Liver (tissue), 9 donors: ENCODE measurements around the gene CDH4. TPM values are rescaled to one million over a fixed set of nuclear protein-coding genes. Genes with fewer than 3 reads are reported as not detected.

Experiments used
- DNase-seq: peaks from one replicate; pipeline ENCODE4 v3.0.0-alpha.2; 2017; ENCODE audit warnings: low spot score
- H3K27ac ChIP-seq, 2 donors: one replicate each; pipeline ENCODE4 v1.7.0; 2013; ENCODE audit warnings: inconsistent platforms in 2 of 2, low read length in 2 of 2, control low read depth in 1 of 2, low read depth in 1 of 2, mild to moderate bottlenecking in 1 of 2
- H3K27me3 ChIP-seq, 4 donors: one replicate each; pipeline versions ENCODE4 v1.6.1 to v1.7.0; 2013; ENCODE audit warnings: low read length in 3 of 4, inconsistent platforms in 1 of 4, mild to moderate bottlenecking in 1 of 4, moderate library complexity in 1 of 4; ENCODE audit not compliant: control insufficient read depth in 4 of 4, insufficient read depth in 4 of 4
- H3K36me3 ChIP-seq, 4 donors: one replicate each; pipeline versions ENCODE4 v1.6.1 to v1.7.0; 2013; ENCODE audit warnings: low read length in 3 of 4, mild to moderate bottlenecking in 3 of 4, low read depth in 1 of 4, moderate library complexity in 1 of 4; ENCODE audit not compliant: control insufficient read depth in 4 of 4, insufficient read depth in 3 of 4
- H3K4me1 ChIP-seq, 4 donors: one replicate each; pipeline versions ENCODE4 v1.6.1 to v1.7.0; 2013; ENCODE audit warnings: low read length in 3 of 4, mild to moderate bottlenecking in 3 of 4, moderate library complexity in 1 of 4; ENCODE audit not compliant: control insufficient read depth in 4 of 4, insufficient read depth in 4 of 4
- H3K4me3 ChIP-seq, 3 donors: one replicate each; pipeline versions ENCODE4 v1.6.1 to v1.7.0; 2013; ENCODE audit warnings: low read length in 3 of 3, control low read depth in 1 of 3, low read depth in 1 of 3, mild to moderate bottlenecking in 1 of 3
- H3K9ac ChIP-seq, 2 donors: one replicate each; pipeline ENCODE4 v1.7.0; 2013; ENCODE audit warnings: low read length in 2 of 2, mild to moderate bottlenecking in 2 of 2, moderate library complexity in 2 of 2, control low read depth in 1 of 2, low read depth in 1 of 2
- H3K9me3 ChIP-seq, 4 donors: one replicate each; pipeline versions ENCODE4 v1.6.1 to v1.7.0; 2013; ENCODE audit warnings: low read length in 3 of 4; ENCODE audit not compliant: control insufficient read depth in 4 of 4
- EGR1 ChIP-seq, 2 donors: IDR thresholded peaks; 2 replicates each; pipeline ENCODE4 v1.6.1; 2016 to 2018; ENCODE audit warnings: antibody characterized with exemption in 2 of 2, low read depth in 2 of 2
- FOXA2 ChIP-seq: IDR thresholded peaks from 2 replicates; pipeline ENCODE4 v1.6.1; 2016; ENCODE audit warnings: antibody characterized with exemption
- HNF4A ChIP-seq, 2 donors: conservative IDR thresholded peaks; 2 replicates each; pipeline ENCODE4 v1.6.1; 2016; ENCODE audit warnings: antibody characterized with exemption in 2 of 2, mild to moderate bottlenecking in 2 of 2
- NR2F2 ChIP-seq: IDR thresholded peaks from 2 replicates; pipeline ENCODE4 v1.6.1; 2016; ENCODE audit warnings: antibody characterized with exemption
- RAD21 ChIP-seq, 2 donors: IDR thresholded peaks; 2 replicates each; pipeline ENCODE4 v1.6.1; 2016; ENCODE audit warnings: antibody characterized with exemption in 2 of 2, mild to moderate bottlenecking in 2 of 2
- TAF1 ChIP-seq: conservative IDR thresholded peaks from 2 replicates; pipeline ENCODE4 v1.6.1; 2016; ENCODE audit warnings: antibody characterized with exemption, mild to moderate bottlenecking
- YY1 ChIP-seq: IDR thresholded peaks from 2 replicates; pipeline ENCODE4 v1.6.1; 2016; ENCODE audit warnings: antibody characterized with exemption, mild to moderate bottlenecking
- WGBS: extraction: QIAGEN DNeasy Blood & Tissue Kit; methylation state at CpG from one replicate; pipeline ENCODE4 v1.1.7; 2013; 5-methylcytosine and 5-hydroxymethylcytosine counted together
- polyA plus RNA-seq, 2 donors: library from polyadenylated mRNA; stranded (reverse) in 1 of 2; unstranded in 1 of 2; fragments of 200-250 nt in 1 of 2; fragments of >200 nt in 1 of 2; fragmentation: Nextera tagmentation in 1 of 2; extraction: Ambion mirVana in 1 of 2; gene quantifications; one replicate each; pipeline versions ENCODE4 v1.2.1 to v1.2.3, GENCODE V29; 2013 to 2015
- total RNA-seq, 2 donors: library from RNA; depleted of rRNA; stranded (reverse); fragments of >200 nt; gene quantifications; one replicate each; pipeline ENCODE4 v1.2.3, GENCODE V29; 2014
- TF ChIP-seq, protein P1 (sequence below): IDR thresholded peaks from 2 replicates; pipeline ENCODE4 v1.6.1; 2016; ENCODE audit warnings: antibody characterized with exemption
- TF ChIP-seq, protein P2 (sequence below): IDR thresholded peaks from 2 replicates; pipeline ENCODE4 v1.6.1; 2016; ENCODE audit warnings: antibody characterized with exemption
- TF ChIP-seq, protein P3 (sequence below): IDR thresholded peaks from 2 replicates; pipeline ENCODE4 v1.6.1; 2016; ENCODE audit warnings: antibody characterized with exemption, mild to moderate bottlenecking
- TF ChIP-seq, protein P4 (sequence below): fragments of 150-350 bp; IDR thresholded peaks from 2 replicates; pipeline ENCODE4 v1.5.1; 2017; ENCODE audit warnings: improper control_type of control experiment, low read depth, low read length; ENCODE audit not compliant: missing input control
- TF ChIP-seq, protein P5 (sequence below): IDR thresholded peaks from 2 replicates; pipeline ENCODE4 v1.6.1; 2016; ENCODE audit warnings: antibody characterized with exemption
- donor health status: healthy.
- donor health status: healthy.
- donor health status: healthy.
- donor health status: healthy.
- donor health status: healthy.

Gene CDH4
- total and polyA plus RNA-seq, 4 donors, result 0.03 to 0.25 (median 0.19) TPM; not detected in 1

DNA sequence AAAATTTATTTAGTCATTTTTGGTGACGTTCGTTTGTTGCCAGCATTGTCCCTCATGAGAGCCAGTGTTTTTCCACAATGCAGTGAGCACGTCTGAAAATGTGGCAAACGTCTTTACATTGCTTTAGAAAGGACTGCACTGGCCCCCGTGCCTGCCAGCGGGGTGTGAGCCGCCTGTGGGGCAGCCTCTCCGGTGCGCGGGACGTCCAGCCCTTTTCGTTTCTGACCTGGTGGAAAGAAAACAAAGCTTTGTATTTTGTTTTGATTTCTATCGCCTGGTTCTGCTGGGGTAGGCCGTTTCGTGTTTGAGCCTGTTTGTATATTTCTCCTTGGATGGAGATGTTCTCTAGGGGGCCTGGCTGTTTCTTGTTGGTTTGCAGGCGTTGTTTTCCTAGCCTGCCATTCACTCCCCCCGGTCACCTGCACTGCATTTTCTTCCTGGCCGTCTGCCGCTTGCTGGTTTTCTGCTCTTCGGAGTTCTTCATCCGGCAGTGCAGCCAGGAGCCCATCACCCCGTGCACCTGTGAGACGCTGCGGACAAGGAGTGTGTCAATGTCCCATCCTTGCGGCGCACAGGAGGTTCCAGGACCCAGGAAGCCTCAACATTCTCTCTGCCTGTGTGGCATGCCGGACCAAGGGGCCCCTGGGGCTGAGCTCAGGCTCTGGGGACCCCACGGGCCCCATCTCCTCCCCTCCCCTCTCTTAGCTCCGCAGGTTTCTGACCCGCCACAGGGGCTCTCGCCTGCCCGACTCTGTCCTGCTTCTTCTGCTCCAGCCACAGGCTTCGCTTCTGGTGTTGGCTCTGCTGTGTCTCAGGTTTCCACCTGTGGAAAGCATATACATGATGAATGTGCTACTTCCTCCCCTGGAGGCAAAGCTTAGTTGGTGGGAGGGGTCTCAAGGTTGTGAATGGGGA, 100.5 kb downstream of the CDH4 start:
- Histone ChIP-seq H3K36me3 (no peaks in the 10 kb centered on the region), H3K27ac (no peak overlapping the region), H3K9me3 (no peaks in the 10 kb centered on the region), H3K27me3 (no peaks in the 10 kb centered on the region), H3K4me1 (no peaks in the 10 kb centered on the region), H3K4me3 (no peak overlapping the region), H3K9ac (no peak overlapping the region)
- TF ChIP-seq, protein P1, sequence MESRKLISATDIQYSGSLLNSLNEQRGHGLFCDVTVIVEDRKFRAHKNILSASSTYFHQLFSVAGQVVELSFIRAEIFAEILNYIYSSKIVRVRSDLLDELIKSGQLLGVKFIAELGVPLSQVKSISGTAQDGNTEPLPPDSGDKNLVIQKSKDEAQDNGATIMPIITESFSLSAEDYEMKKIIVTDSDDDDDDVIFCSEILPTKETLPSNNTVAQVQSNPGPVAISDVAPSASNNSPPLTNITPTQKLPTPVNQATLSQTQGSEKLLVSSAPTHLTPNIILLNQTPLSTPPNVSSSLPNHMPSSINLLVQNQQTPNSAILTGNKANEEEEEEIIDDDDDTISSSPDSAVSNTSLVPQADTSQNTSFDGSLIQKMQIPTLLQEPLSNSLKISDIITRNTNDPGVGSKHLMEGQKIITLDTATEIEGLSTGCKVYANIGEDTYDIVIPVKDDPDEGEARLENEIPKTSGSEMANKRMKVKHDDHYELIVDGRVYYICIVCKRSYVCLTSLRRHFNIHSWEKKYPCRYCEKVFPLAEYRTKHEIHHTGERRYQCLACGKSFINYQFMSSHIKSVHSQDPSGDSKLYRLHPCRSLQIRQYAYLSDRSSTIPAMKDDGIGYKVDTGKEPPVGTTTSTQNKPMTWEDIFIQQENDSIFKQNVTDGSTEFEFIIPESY, result no peak
- no peak for TF ChIP-seq HNF4A (conservative IDR thresholded peaks at IDR 0.05)
- TF ChIP-seq, protein P2, sequence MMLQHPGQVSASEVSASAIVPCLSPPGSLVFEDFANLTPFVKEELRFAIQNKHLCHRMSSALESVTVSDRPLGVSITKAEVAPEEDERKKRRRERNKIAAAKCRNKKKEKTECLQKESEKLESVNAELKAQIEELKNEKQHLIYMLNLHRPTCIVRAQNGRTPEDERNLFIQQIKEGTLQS, result no peak
- no peak for TF ChIP-seq TAF1
- TF ChIP-seq EGR1 (IDR thresholded peaks at IDR 0.05; ENCODE audit: low read depth in 2 of 2), result no peak
- no peak for TF ChIP-seq FOXA2
- TF ChIP-seq, protein P3, sequence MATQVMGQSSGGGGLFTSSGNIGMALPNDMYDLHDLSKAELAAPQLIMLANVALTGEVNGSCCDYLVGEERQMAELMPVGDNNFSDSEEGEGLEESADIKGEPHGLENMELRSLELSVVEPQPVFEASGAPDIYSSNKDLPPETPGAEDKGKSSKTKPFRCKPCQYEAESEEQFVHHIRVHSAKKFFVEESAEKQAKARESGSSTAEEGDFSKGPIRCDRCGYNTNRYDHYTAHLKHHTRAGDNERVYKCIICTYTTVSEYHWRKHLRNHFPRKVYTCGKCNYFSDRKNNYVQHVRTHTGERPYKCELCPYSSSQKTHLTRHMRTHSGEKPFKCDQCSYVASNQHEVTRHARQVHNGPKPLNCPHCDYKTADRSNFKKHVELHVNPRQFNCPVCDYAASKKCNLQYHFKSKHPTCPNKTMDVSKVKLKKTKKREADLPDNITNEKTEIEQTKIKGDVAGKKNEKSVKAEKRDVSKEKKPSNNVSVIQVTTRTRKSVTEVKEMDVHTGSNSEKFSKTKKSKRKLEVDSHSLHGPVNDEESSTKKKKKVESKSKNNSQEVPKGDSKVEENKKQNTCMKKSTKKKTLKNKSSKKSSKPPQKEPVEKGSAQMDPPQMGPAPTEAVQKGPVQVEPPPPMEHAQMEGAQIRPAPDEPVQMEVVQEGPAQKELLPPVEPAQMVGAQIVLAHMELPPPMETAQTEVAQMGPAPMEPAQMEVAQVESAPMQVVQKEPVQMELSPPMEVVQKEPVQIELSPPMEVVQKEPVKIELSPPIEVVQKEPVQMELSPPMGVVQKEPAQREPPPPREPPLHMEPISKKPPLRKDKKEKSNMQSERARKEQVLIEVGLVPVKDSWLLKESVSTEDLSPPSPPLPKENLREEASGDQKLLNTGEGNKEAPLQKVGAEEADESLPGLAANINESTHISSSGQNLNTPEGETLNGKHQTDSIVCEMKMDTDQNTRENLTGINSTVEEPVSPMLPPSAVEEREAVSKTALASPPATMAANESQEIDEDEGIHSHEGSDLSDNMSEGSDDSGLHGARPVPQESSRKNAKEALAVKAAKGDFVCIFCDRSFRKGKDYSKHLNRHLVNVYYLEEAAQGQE, result no peak
- TF ChIP-seq, protein P4, sequence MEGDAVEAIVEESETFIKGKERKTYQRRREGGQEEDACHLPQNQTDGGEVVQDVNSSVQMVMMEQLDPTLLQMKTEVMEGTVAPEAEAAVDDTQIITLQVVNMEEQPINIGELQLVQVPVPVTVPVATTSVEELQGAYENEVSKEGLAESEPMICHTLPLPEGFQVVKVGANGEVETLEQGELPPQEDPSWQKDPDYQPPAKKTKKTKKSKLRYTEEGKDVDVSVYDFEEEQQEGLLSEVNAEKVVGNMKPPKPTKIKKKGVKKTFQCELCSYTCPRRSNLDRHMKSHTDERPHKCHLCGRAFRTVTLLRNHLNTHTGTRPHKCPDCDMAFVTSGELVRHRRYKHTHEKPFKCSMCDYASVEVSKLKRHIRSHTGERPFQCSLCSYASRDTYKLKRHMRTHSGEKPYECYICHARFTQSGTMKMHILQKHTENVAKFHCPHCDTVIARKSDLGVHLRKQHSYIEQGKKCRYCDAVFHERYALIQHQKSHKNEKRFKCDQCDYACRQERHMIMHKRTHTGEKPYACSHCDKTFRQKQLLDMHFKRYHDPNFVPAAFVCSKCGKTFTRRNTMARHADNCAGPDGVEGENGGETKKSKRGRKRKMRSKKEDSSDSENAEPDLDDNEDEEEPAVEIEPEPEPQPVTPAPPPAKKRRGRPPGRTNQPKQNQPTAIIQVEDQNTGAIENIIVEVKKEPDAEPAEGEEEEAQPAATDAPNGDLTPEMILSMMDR, result no peak
- TF ChIP-seq NR2F2, result no peak
- TF ChIP-seq, protein P5, sequence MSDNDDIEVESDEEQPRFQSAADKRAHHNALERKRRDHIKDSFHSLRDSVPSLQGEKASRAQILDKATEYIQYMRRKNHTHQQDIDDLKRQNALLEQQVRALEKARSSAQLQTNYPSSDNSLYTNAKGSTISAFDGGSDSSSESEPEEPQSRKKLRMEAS, result no peak
- TF ChIP-seq RAD21 (IDR thresholded peaks at IDR 0.05), result no peak
- WGBS, result 25% methylated on average over 33 of the region's 33 CpGs
- no peak for DNase-seq

DNA sequence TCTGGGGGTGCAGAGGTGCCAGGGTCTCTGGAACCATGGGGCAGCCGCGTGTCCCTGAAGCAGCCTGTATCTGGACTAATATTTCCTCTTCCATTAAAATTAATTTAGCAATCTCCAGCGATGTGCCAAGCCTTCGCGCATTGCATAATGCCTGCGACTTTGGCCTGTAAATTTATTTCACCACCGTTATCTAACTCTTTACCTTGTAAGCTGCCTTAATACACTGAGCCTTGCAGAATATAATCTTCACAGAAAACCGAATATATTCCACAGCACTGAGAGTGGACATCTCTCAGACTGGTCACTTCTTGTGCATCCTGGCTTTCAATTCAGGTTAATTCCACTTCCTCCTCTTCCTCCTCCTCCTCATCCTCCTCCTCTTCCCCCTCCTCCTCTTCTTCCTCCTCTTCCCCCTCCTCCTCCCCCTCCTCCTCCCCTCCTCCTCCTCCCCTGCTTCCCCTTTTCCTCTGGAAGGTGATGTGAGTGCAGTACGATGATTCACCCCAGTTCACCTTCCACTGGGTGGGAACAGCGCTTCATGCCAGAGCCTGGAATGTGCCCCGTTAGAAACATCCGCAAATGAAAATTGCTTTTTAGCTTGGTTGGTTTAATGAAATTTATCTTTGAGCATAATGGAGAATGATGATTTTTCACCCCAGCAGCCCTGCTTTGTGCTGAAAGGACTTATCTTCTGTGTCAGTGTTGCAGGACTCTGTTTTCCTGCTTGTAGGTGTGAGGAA, 101.4 kb downstream of the CDH4 start:
- DNase-seq, result no peak
- TF ChIP-seq EGR1 (IDR thresholded peaks at IDR 0.05; ENCODE audit: low read depth in 2 of 2), result no peak
- TF ChIP-seq YY1, result no peak
- TF ChIP-seq, protein P2, result no peak
- Histone ChIP-seq H3K9me3 (no peaks in the 10 kb centered on the region), H3K4me1 (no peaks in the 10 kb centered on the region), H3K9ac (no peak overlapping the region), H3K4me3 (no peak overlapping the region), H3K36me3 (no peaks in the 10 kb centered on the region), H3K27ac (no peak overlapping the region), H3K27me3 (no peaks in the 10 kb centered on the region)
- WGBS, result 82% methylated on average over 12 of the region's 12 CpGs
